PC-9 (cell line): ENCODE results near the gene KCNF1. TPM values are rescaled to one million over a fixed set of nuclear protein-coding genes. Genes with fewer than 3 reads are reported as not detected.

ENCODE experiments used
- BruUV-seq: library from RNA; stranded (reverse); fragments of 400-500 nt; replicated peaks from 2 replicates; lab custom pipeline; 2021; lab: Mats Ljungman, UMichigan
- CTCF ChIA-PET: fragments of 300-600 bp; sonication (Branson Sonifier 250); formaldehyde crosslinking; loops from one replicate; lab custom pipeline; 2022; ENCODE audit warnings: antibody characterized with exemption; lab: Charles Lee
- POLR2A ChIA-PET: fragments of 300-600 bp; sonication (Branson Sonifier 250); formaldehyde crosslinking; loops from one replicate; lab custom pipeline; 2022; ENCODE audit warnings: antibody characterized with exemption; ENCODE audit not compliant: unreplicated experiment; lab: Charles Lee
- DNase-seq, 2 experiments: peaks; one replicate each; pipeline versions ENCODE4 v3.0.0 to v3.0.0-alpha.2; 2015 to 2022; ENCODE audit warnings: mixed read lengths in 1 of 2
- H2AFZ ChIP-seq: fragments of 200-600 bp; sonication (generic); 2 replicates; pipeline ENCODE4 v1.8.1; 2017; ENCODE audit warnings: antibody characterized with exemption
- H3F3A ChIP-seq: fragments of 200-600 bp; sonication (generic); 2 replicates; pipeline ENCODE4 v1.8.1; 2017; ENCODE audit warnings: antibody characterized with exemption, mild to moderate bottlenecking, low read depth; ENCODE audit not compliant: insufficient read depth
- H3K27ac ChIP-seq: fragments of 200-600 bp; sonication (generic); 2 replicates; pipeline ENCODE4 v1.6.1; 2016; ENCODE audit warnings: mixed run types
- H3K27me3 ChIP-seq: fragments of 200-600 bp; sonication (generic); 2 replicates; pipeline ENCODE4 v1.6.1; 2016; ENCODE audit warnings: low read depth, mixed run types; ENCODE audit not compliant: insufficient read depth
- H3K36me3 ChIP-seq: fragments of 200-600 bp; sonication (generic); 2 replicates; pipeline ENCODE4 v1.6.1; 2016; ENCODE audit warnings: low read depth, mixed run types
- H3K4me1 ChIP-seq: fragments of 200-600 bp; sonication (generic); replicated peaks from 2 replicates; pipeline ENCODE4 v1.6.1; 2016; ENCODE audit warnings: mixed run types; ENCODE audit not compliant: insufficient read depth
- H3K4me2 ChIP-seq: fragments of 200-600 bp; sonication (generic); 2 replicates; pipeline ENCODE4 v1.6.1; 2017; ENCODE audit warnings: mixed run types
- H3K4me3 ChIP-seq: fragments of 200-600 bp; sonication (generic); 2 replicates; pipeline ENCODE4 v1.6.1; 2016; ENCODE audit warnings: mixed run types
- H3K79me2 ChIP-seq: fragments of 200-600 bp; sonication (generic); 2 replicates; pipeline ENCODE4 v1.6.1; 2017; ENCODE audit warnings: low read depth, mixed run types
- H3K9me2 ChIP-seq: fragments of 200-600 bp; sonication (generic); 2 replicates; pipeline ENCODE4 v1.8.1; 2017; ENCODE audit warnings: mild to moderate bottlenecking; ENCODE audit not compliant: insufficient read depth
- H3K9me3 ChIP-seq: fragments of 200-600 bp; sonication (generic); 2 replicates; pipeline ENCODE4 v1.8.1; 2016; ENCODE audit warnings: low read depth; ENCODE audit not compliant: insufficient read depth
- H4K20me1 ChIP-seq: fragments of 200-600 bp; sonication (generic); 2 replicates; pipeline ENCODE4 v1.8.1; 2017; ENCODE audit not compliant: insufficient read depth
- CTCF ChIP-seq: fragments of 200-600 bp; sonication (generic); conservative IDR thresholded peaks from 2 replicates; pipeline ENCODE4 v1.6.1; 2017; ENCODE audit warnings: mixed run types, antibody characterized with exemption, mild to moderate bottlenecking, moderate library complexity
- EZH2 ChIP-seq: fragments of 200-600 bp; sonication (generic); IDR thresholded peaks from 2 replicates; pipeline ENCODE4 v1.8.0; 2017; ENCODE audit warnings: antibody characterized with exemption, low read depth
- intact Hi-C: fragments of 100-400 bp; cut with micrococcal nuclease; formaldehyde crosslinking; loops from one replicate; pipeline ENCODE4 v1.10.0; 2022; ENCODE audit not compliant: unreplicated experiment
- total RNA-seq: library from RNA; stranded (reverse); gene quantifications from 2 replicates; pipeline ENCODE4 v1.2.3, GENCODE V29; 2021

The KCNF1 gene
- total RNA-seq, 1 experiment from 2014 or later = 1.0 TPM

GRCh38 chr2:10901160-10901939, 10.4 kb upstream of the KCNF1 start:
- Histone ChIP-seq H3K9me3 (peaks cover 3% of the 10 kb centered on the region; the same call in 1 of the 2 replicates), H3K79me2 (no peaks in the 10 kb centered on the region), H3K9me2 (no peaks in the 10 kb centered on the region), H3K4me2 (peak overlapping the region; percentile 42), H3K27me3 (no peaks in the 10 kb centered on the region), H3K36me3 (no peaks in the 10 kb centered on the region), H3K27ac (peak overlapping the region; percentile 45), H4K20me1 (no peaks in the 10 kb centered on the region), H3K4me1 (peaks cover 25% of the 10 kb centered on the region), H3K4me3 (no peak overlapping the region), H2AFZ (no peak overlapping the region), H3F3A (peaks cover 20% of the 10 kb centered on the region)
- BruUV-seq = no TSS peak
- TF ChIP-seq EZH2 (no peak), CTCF (no peak)
- ChIA-PET POLR2A (no interaction called here), CTCF (interaction anchor here (0.6 kb wide), 2 partner anchors 34 to 130 kb away, joined by 3 to 4 read pairs; no protein-coding TSS in a partner anchor)
- intact Hi-C loops = no loop called here
- DNase-seq = peak; percentile 73 to 90

DNA sequence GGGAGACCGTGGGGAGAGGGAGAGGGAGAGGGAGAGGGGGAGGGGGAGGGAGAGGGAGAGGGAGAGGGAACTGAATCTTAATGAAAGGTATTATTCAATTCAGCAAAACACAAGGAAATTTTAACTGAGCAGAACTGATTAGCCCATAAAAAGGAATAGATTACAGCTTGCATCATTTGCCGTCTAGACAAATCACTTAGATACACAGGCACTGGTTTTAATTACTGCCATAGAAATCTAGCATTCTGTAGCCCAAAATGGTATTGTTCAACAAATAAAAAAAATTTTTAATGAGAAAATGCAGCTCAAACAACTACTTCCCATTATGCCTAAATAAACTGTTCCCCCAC, 7.9 kb upstream of the KCNF1 start:
- no peaks in the 10 kb centered on the region for H4K20me1 ChIP-seq
- peak in 1 of 2 experiments; percentile 4 for DNase-seq
- no peak overlapping the region for H3K4me3 ChIP-seq
- CTCF ChIA-PET = interaction anchor here (0.7 kb wide), 1 partner anchor 65 kb away, joined by 14 read pairs; no protein-coding TSS in a partner anchor
- H3K9me2 ChIP-seq = no peaks in the 10 kb centered on the region
- H3K9me3 ChIP-seq = 0 out of 2 replicates have a peak, but pooled peaks cover 1% of the 10 kb centered on the region
- POLR2A ChIA-PET = interaction anchor here (0.6 kb wide), 1 partner anchor 16 kb away, joined by 3 read pairs; no protein-coding TSS in a partner anchor
- H3K4me2 ChIP-seq = no peak overlapping the region
- BruUV-seq = no TSS peak
- TF ChIP-seq CTCF (no peak), EZH2 (no peak)
- peaks cover 22% of the 10 kb centered on the region for H3K4me1 ChIP-seq
- no peak overlapping the region for H3K27ac ChIP-seq
- no peaks in the 10 kb centered on the region for H3K36me3 ChIP-seq
- intact Hi-C loops = no loop called here
- no peaks in the 10 kb centered on the region for H3K79me2 ChIP-seq
- H2AFZ ChIP-seq = no peak overlapping the region
- no peaks in the 10 kb centered on the region for H3K27me3 ChIP-seq
- H3F3A ChIP-seq = peaks cover 14% of the 10 kb centered on the region

- no peaks in the 10 kb centered on the region for H3K27me3 ChIP-seq
- no peaks in the 10 kb centered on the region for H3K79me2 ChIP-seq
- peaks cover 14% of the 10 kb centered on the region for H3F3A ChIP-seq
- ChIA-PET CTCF (interaction anchor here (0.7 kb wide), 1 partner anchor 66 kb away, joined by 14 read pairs; no protein-coding TSS in a partner anchor), POLR2A (interaction anchor here (0.6 kb wide), 1 partner anchor 17 kb away, joined by 3 read pairs; no protein-coding TSS in a partner anchor)
- H3K9me2 ChIP-seq = no peaks in the 10 kb centered on the region
- H2AFZ ChIP-seq = no peak overlapping the region
- peaks cover 22% of the 10 kb centered on the region for H3K4me1 ChIP-seq
- H4K20me1 ChIP-seq = no peaks in the 10 kb centered on the region
- TF ChIP-seq EZH2 (no peak), CTCF (no peak)
- intact Hi-C loops = no loop called here
- no peak overlapping the region for H3K27ac ChIP-seq
- DNase-seq = peak in 1 of 2 experiments; percentile 24
- no peaks in the 10 kb centered on the region for H3K36me3 ChIP-seq
- H3K9me3 ChIP-seq = no peaks in the 10 kb centered on the region
- BruUV-seq = no TSS peak
- H3K4me3 ChIP-seq = no peak overlapping the region
- no peak overlapping the region for H3K4me2 ChIP-seq
Measured at GRCh38 chr2:10904455-10904854, 7.3 kb upstream of the KCNF1 start.
